ENCODE data around the gene KHDC1L.
"Not testable (repeated sequence)": the region's sequence is repeated elsewhere in the genome, so short reads cannot be mapped to it uniquely, and the experiment has no call there.

KHDC1L gene

GRCh38 chr6:73225396-73225795 lies at the start of gene KHDC1L:
Gene KHDC1L (minus strand): TSS chr6:73225496. CDS start chr6:73225408, 88 bp downstream.
- no peak for DNase-seq

GRCh38 chr6:73269296-73269695 lies 44.0 kb upstream of the KHDC1L start:
- not testable (repeated sequence) for DNase-seq

- not testable (repeated sequence) for DNase-seq
Observed at GRCh38 chr6:73268896-73269295, 43.6 kb upstream of the KHDC1L start.

- no peak for DNase-seq
Observed at GRCh38 chr6:73264446-73264845, 39.1 kb upstream of the KHDC1L start.

GRCh38 chr6:73263570-73263909 lies 38.2 kb upstream of the KHDC1L start:
- DNase-seq = no peak

- peak; percentile 72 for DNase-seq
Observed at GRCh38 chr6:73262671-73263569, 37.6 kb upstream of the KHDC1L start, which contains the start of gene KHDC1. Gene KHDC1 (minus strand): TSS chr6:73263196. CDS start chr6:73242517, 20,679 bp downstream.

GRCh38 chr6:73258721-73259120 lies 33.4 kb upstream of the KHDC1L start:
- no peak for DNase-seq

GRCh38 chr6:73254323-73254722 lies 29.0 kb upstream of the KHDC1L start:
- not testable (repeated sequence) for DNase-seq

GRCh38 chr6:73252703-73253102 lies 27.4 kb upstream of the KHDC1L start:
- DNase-seq = no peak

GRCh38 chr6:73250016-73250415 lies 24.7 kb upstream of the KHDC1L start:
- DNase-seq = no peak

GRCh38 chr6:73248192-73248903 lies 23.1 kb upstream of the KHDC1L start:
- DNase-seq = no peak

GRCh38 chr6:73242001-73242400 lies 16.7 kb upstream of the KHDC1L start:
- no peak for DNase-seq

GRCh38 chr6:73240730-73241129 lies 15.4 kb upstream of the KHDC1L start:
- DNase-seq = no peak

GRCh38 chr6:73236144-73236750 lies 11.0 kb upstream of the KHDC1L start:
- DNase-seq = peak; percentile 96

- peak; percentile 85 for DNase-seq
Observed at GRCh38 chr6:73234733-73235132, 9.4 kb upstream of the KHDC1L start.

GRCh38 chr6:73233971-73234370 lies 8.7 kb upstream of the KHDC1L start:
- peak; percentile 5 for DNase-seq

- DNase-seq = no peak
Observed at GRCh38 chr6:73233048-73233447, 7.8 kb upstream of the KHDC1L start.

- peak; percentile 20 for DNase-seq
Observed at GRCh38 chr6:73231986-73232391, 6.7 kb upstream of the KHDC1L start.

GRCh38 chr6:73227606-73228255 lies 2.4 kb upstream of the KHDC1L start:
- no peak for DNase-seq

- DNase-seq = no peak
Observed at GRCh38 chr6:73216859-73217258, 8.4 kb downstream of the KHDC1L start.

GRCh38 chr6:73209117-73209516 lies 16.2 kb downstream of the KHDC1L start:
- DNase-seq = no peak

GRCh38 chr6:73207221-73207837 lies 18.0 kb downstream of the KHDC1L start:
- no peak for DNase-seq

GRCh38 chr6:73204252-73204651 lies 21.0 kb downstream of the KHDC1L start:
- DNase-seq = no peak

Data from fibroblast of skin of right biceps (primary cell).